Loucy (cell line): ENCODE results near the gene GSX2.

Source experiments
- EZH2phosphoT487 ChIP-seq: fragments of 200-600 bp; IDR thresholded peaks from 2 replicates; pipeline ENCODE4 v1.6.1; 2018; ENCODE audit warnings: antibody characterized with exemption, mild to moderate bottlenecking, moderate library complexity, borderline replicate concordance
- TF ChIP-seq, protein P1 (sequence below): fragments of 200-600 bp; sonication (generic); conservative IDR thresholded peaks from 2 replicates; pipeline ENCODE4 v1.5.1; 2014; ENCODE audit warnings: mild to moderate bottlenecking, antibody characterized with exemption, low read length

GRCh38 chr4:54061067-54061466, 38.9 kb upstream of the GSX2 start:
- TF ChIP-seq, protein P1, sequence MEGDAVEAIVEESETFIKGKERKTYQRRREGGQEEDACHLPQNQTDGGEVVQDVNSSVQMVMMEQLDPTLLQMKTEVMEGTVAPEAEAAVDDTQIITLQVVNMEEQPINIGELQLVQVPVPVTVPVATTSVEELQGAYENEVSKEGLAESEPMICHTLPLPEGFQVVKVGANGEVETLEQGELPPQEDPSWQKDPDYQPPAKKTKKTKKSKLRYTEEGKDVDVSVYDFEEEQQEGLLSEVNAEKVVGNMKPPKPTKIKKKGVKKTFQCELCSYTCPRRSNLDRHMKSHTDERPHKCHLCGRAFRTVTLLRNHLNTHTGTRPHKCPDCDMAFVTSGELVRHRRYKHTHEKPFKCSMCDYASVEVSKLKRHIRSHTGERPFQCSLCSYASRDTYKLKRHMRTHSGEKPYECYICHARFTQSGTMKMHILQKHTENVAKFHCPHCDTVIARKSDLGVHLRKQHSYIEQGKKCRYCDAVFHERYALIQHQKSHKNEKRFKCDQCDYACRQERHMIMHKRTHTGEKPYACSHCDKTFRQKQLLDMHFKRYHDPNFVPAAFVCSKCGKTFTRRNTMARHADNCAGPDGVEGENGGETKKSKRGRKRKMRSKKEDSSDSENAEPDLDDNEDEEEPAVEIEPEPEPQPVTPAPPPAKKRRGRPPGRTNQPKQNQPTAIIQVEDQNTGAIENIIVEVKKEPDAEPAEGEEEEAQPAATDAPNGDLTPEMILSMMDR = no peak
- TF ChIP-seq EZH2phosphoT487 = no peak
